ENCODE measurements around the gene PLCL2.

PLCL2 gene

DNA sequence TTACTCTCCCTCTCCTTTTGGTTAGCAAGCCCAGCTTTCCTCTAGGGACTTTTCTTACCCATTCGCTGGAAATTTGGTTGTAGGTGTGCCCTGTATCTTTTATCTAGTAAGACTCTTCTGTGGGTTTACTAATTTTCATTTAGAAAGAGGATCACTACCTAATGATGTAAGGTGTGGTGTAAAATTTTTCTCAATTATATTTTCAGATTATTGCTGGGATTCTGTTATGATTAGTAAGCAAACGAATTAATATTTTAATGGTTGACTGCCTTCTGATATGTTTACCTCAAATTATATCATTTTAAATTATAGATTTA is 28.5 kb downstream of the PLCL2 start:
- H3K79me2 ChIP-seq (ENCODE audit: control insufficient read depth, low read length): peaks cover 92% of the 10 kb centered on the region
- H3K4me3 ChIP-seq (ENCODE audit: low read length): peak overlapping the region; percentile 57

DNA sequence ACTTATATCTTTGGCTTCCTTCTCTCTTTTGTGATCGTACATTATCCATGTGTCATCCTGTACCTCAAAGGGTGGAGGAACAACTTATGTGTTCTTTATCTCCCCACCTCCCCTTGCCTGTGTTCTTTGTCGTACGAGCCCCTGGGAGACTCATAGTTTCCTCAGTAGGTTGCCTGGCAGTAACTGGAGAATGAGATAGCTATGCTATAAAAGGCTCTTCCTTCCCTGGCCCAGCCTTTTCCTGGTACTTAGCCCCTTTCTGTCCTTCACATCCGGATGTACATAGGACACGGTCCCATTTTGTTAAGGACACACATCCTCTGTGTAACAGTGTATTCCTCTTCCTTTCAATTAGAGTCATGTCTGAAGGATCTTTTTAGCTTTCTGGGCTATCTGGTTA is 32.1 kb downstream of the PLCL2 start:
- Histone ChIP-seq H3K9me2 (replicated peaks; ENCODE audit: control insufficient read depth, low read length) (no peaks in the 10 kb centered on the region), H3K27ac (ENCODE audit: low read depth, low read length) (no peak overlapping the region), H3K4me1 (ENCODE audit: control insufficient read depth, low read length) (peaks cover 75% of the 10 kb centered on the region), H3K36me3 (ENCODE audit: control insufficient read depth, low read length) (peaks cover 4% of the 10 kb centered on the region; the same call in 1 of the 2 replicates), H3F3A (ENCODE audit: control insufficient read depth, insufficient read depth) (peaks cover 13% of the 10 kb centered on the region), H4K20me1 (ENCODE audit: control insufficient read depth, insufficient read depth, low read depth, low read length) (no peaks in the 10 kb centered on the region), H3K79me2 (ENCODE audit: control insufficient read depth, low read length) (peaks cover 91% of the 10 kb centered on the region), H3K4me2 (ENCODE audit: low read length) (0 out of 2 replicates have a peak overlapping the region, but pooled peaks have one; percentile 7), H3K27me3 (ENCODE audit: control insufficient read depth, low read length) (no peaks in the 10 kb centered on the region), H3K4me3 (ENCODE audit: low read length) (no peak overlapping the region), H3K9me3 (ENCODE audit: control insufficient read depth, insufficient read depth, low read length) (no peaks in the 10 kb centered on the region)
- TF ChIP-seq, protein P1, sequence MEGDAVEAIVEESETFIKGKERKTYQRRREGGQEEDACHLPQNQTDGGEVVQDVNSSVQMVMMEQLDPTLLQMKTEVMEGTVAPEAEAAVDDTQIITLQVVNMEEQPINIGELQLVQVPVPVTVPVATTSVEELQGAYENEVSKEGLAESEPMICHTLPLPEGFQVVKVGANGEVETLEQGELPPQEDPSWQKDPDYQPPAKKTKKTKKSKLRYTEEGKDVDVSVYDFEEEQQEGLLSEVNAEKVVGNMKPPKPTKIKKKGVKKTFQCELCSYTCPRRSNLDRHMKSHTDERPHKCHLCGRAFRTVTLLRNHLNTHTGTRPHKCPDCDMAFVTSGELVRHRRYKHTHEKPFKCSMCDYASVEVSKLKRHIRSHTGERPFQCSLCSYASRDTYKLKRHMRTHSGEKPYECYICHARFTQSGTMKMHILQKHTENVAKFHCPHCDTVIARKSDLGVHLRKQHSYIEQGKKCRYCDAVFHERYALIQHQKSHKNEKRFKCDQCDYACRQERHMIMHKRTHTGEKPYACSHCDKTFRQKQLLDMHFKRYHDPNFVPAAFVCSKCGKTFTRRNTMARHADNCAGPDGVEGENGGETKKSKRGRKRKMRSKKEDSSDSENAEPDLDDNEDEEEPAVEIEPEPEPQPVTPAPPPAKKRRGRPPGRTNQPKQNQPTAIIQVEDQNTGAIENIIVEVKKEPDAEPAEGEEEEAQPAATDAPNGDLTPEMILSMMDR (IDR thresholded peaks at IDR 0.05; ENCODE audit: low read depth, low read length, poor library complexity, severe bottlenecking): no peak
- TF ChIP-seq EZH2phosphoT487 (IDR thresholded peaks at IDR 0.05; ENCODE audit: borderline replicate concordance, low read length): no peak

More for the DNA sequence above, 28.5 kb downstream of the PLCL2 start:
- Histone ChIP-seq H3K36me3 (ENCODE audit: control insufficient read depth, low read length) (peaks cover 4% of the 10 kb centered on the region; the same call in 1 of the 2 replicates), H3K27me3 (ENCODE audit: control insufficient read depth, low read length) (no peaks in the 10 kb centered on the region), H3K4me1 (ENCODE audit: control insufficient read depth, low read length) (peaks cover 94% of the 10 kb centered on the region), H3K9me2 (replicated peaks; ENCODE audit: control insufficient read depth, low read length) (no peaks in the 10 kb centered on the region), H3K27ac (ENCODE audit: low read depth, low read length) (peak overlapping the region; percentile 93), H3K9me3 (ENCODE audit: control insufficient read depth, insufficient read depth, low read length) (no peaks in the 10 kb centered on the region), H3F3A (ENCODE audit: control insufficient read depth, insufficient read depth) (peaks cover 21% of the 10 kb centered on the region), H4K20me1 (ENCODE audit: control insufficient read depth, insufficient read depth, low read depth, low read length) (no peaks in the 10 kb centered on the region), H3K4me2 (ENCODE audit: low read length) (peak overlapping the region; percentile 80)
- TF ChIP-seq EZH2phosphoT487 (IDR thresholded peaks at IDR 0.05; ENCODE audit: borderline replicate concordance, low read length): no peak
- TF ChIP-seq, protein P1 (IDR thresholded peaks at IDR 0.05; ENCODE audit: low read depth, low read length, poor library complexity, severe bottlenecking): no peak

DNA sequence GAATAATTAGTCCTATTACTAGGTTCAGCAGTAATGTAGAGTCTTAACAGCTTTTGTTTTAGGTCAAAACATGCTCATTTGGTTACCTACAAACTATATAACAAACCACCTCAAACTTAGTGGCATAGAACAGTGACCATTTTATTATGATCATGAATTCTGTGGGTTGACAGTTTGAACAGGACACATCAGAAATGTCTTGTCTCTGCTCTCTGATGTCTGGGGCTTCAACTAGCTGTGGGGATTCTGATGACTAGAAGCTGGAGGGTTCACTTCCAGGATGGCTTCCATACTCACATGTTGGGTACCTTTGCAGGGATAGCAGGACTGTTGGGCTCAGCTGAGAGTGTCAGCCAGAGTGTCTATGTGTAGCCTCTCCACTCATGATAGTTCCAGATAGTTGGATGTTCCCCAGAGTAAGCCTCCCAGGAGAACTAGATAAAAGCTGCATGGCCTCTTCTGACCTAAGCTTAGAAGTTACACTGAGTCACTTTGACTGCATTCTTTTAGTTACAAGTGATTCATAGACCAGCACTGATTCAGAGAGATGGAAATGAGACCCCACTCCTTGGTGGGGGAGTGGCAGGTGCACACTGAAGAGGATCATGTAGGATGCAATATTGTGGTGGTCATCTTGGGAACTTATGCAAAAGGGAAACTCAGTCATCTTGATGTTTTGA is 32.6 kb downstream of the PLCL2 start:
- Histone ChIP-seq H3K9me2 (replicated peaks; ENCODE audit: control insufficient read depth, low read length) (no peaks in the 10 kb centered on the region), H3K4me3 (ENCODE audit: low read length) (no peak overlapping the region), H4K20me1 (ENCODE audit: control insufficient read depth, insufficient read depth, low read depth, low read length) (no peaks in the 10 kb centered on the region), H3F3A (ENCODE audit: control insufficient read depth, insufficient read depth) (peaks cover 8% of the 10 kb centered on the region), H3K9me3 (ENCODE audit: control insufficient read depth, insufficient read depth, low read length) (no peaks in the 10 kb centered on the region), H3K27ac (ENCODE audit: low read depth, low read length) (no peak overlapping the region), H3K36me3 (ENCODE audit: control insufficient read depth, low read length) (peaks cover 4% of the 10 kb centered on the region; the same call in 1 of the 2 replicates), H3K4me2 (ENCODE audit: low read length) (peak overlapping the region; percentile 7; the same call in 1 of the 2 replicates), H3K79me2 (ENCODE audit: control insufficient read depth, low read length) (peaks cover 96% of the 10 kb centered on the region), H3K27me3 (ENCODE audit: control insufficient read depth, low read length) (no peaks in the 10 kb centered on the region), H3K4me1 (ENCODE audit: control insufficient read depth, low read length) (peaks cover 69% of the 10 kb centered on the region)
- TF ChIP-seq EZH2phosphoT487 (IDR thresholded peaks at IDR 0.05; ENCODE audit: borderline replicate concordance, low read length): no peak
- TF ChIP-seq, protein P1 (IDR thresholded peaks at IDR 0.05; ENCODE audit: low read depth, low read length, poor library complexity, severe bottlenecking): no peak
